NCI-H526 treated with DMSO at 0.1 percent for 48 hours (cell line): ENCODE results near the gene POU2F2.
A peak's percentile ranks its signal among the peaks of the same experiment; 100 is the strongest.

ENCODE experiments used
- DNase-seq: peaks from one replicate; lab custom pipeline; 2025; lab: John Stamatoyannopoulos, UW

The POU2F2 gene

GRCh38 chr19:42079886-42080763, 52.1 kb downstream of the POU2F2 start:
- DNase-seq, result no peak

- no peak for DNase-seq
These were observed 53.0 kb downstream of the POU2F2 start for GRCh38 chr19:42079276-42079669.

GRCh38 chr19:42078538-42079275, 53.5 kb downstream of the POU2F2 start:
- DNase-seq, result no peak

GRCh38 chr19:42078058-42078457, 54.2 kb downstream of the POU2F2 start:
- no peak for DNase-seq

- no peak for DNase-seq
These were observed 55.8 kb downstream of the POU2F2 start for GRCh38 chr19:42076380-42076944.

GRCh38 chr19:42075616-42076379, 56.4 kb downstream of the POU2F2 start, which contains the start of gene ZNF574:
Gene ZNF574, plus strand, starts transcription at chr19:42076166. Its CDS starts 2,441 bp downstream, at chr19:42078607.
- peak; percentile 99 for DNase-seq

GRCh38 chr19:42075364-42075615, 57.0 kb downstream of the POU2F2 start:
- no peak for DNase-seq

GRCh38 chr19:42074513-42075363, 57.5 kb downstream of the POU2F2 start:
- no peak for DNase-seq

- DNase-seq, result no peak
These were observed 61.0 kb downstream of the POU2F2 start for GRCh38 chr19:42071247-42071646.

GRCh38 chr19:42069619-42070351, 62.5 kb downstream of the POU2F2 start, which contains the start of gene GRIK5:
Gene GRIK5, minus strand, starts transcription at chr19:42070206. Its CDS starts 4,436 bp downstream, at chr19:42065770.
- DNase-seq, result no peak

GRCh38 chr19:42068756-42069571, 63.3 kb downstream of the POU2F2 start:
- DNase-seq, result no peak

GRCh38 chr19:42068361-42068755, 63.9 kb downstream of the POU2F2 start:
- DNase-seq, result no peak

GRCh38 chr19:42067315-42067888, 64.8 kb downstream of the POU2F2 start:
- no peak for DNase-seq

- DNase-seq, result peak; percentile 45
These were observed 66.0 kb downstream of the POU2F2 start for GRCh38 chr19:42066075-42066754.

GRCh38 chr19:42065511-42065910, 66.7 kb downstream of the POU2F2 start:
- DNase-seq, result no peak

- DNase-seq, result no peak
These were observed 67.2 kb downstream of the POU2F2 start for GRCh38 chr19:42065051-42065450.

- DNase-seq, result no peak
These were observed 67.8 kb downstream of the POU2F2 start for GRCh38 chr19:42064432-42064831.

- no peak for DNase-seq
These were observed 69.9 kb downstream of the POU2F2 start for GRCh38 chr19:42062381-42062780.

- DNase-seq, result no peak
These were observed 72.1 kb downstream of the POU2F2 start for GRCh38 chr19:42060117-42060516.
